ENCODE measurements around the gene ITPRID1. TPM values are rescaled to one million over a fixed set of nuclear protein-coding genes. Genes with fewer than 3 reads are reported as not detected.

ITPRID1 gene
- total and polyA plus RNA-seq, 7 donors = 0.60 to 0.71 TPM; not detected in 5

- Histone ChIP-seq H3K4me1 (no peaks in the 10 kb centered on the region), H3K27me3 (peaks cover 0 to 5% (median 0%) of the 10 kb centered on the region in 3 donors), H3K4me3 (no peak overlapping the region), H3K27ac (no peak overlapping the region), H3K9me3 (no peaks in the 10 kb centered on the region), H3K36me3 (no peaks in the 10 kb centered on the region)
- intact Hi-C loops (cut with DNase I) = no loop called here
- no peak for DNase-seq
- WGBS, 2 donors = 65 to 78% methylated on average over 4 of the region's 4 CpGs
- no peak for TF ChIP-seq EP300 (IDR thresholded peaks at IDR 0.05)
- TF ChIP-seq POLR2A (IDR thresholded peaks at IDR 0.05) = no peak
- no peak for TF ChIP-seq POLR2AphosphoS5 (IDR thresholded peaks at IDR 0.05)
- TF ChIP-seq CTCF (IDR thresholded peaks at IDR 0.05) = no peak
Measured at GRCh38 chr7:31492086-31492485, 21.8 kb upstream of the ITPRID1 start.

GRCh38 chr7:31493714-31494181 is 20.1 kb upstream of the ITPRID1 start:
- H3K36me3 ChIP-seq = no peaks in the 10 kb centered on the region
- no peak overlapping the region for H3K27ac ChIP-seq
- intact Hi-C loops (cut with DNase I) = no loop called here
- no peaks in the 10 kb centered on the region for H3K27me3 ChIP-seq
- no peaks in the 10 kb centered on the region for H3K9me3 ChIP-seq
- 5 to 27% methylated on average over 3 of the region's 3 CpGs for WGBS, 2 donors
- no peaks in the 10 kb centered on the region for H3K4me1 ChIP-seq
- no peak overlapping the region for H3K4me3 ChIP-seq
- DNase-seq = no peak
- TF ChIP-seq POLR2AphosphoS5 (IDR thresholded peaks at IDR 0.05) (no peak), EP300 (IDR thresholded peaks at IDR 0.05) (no peak)

DNA sequence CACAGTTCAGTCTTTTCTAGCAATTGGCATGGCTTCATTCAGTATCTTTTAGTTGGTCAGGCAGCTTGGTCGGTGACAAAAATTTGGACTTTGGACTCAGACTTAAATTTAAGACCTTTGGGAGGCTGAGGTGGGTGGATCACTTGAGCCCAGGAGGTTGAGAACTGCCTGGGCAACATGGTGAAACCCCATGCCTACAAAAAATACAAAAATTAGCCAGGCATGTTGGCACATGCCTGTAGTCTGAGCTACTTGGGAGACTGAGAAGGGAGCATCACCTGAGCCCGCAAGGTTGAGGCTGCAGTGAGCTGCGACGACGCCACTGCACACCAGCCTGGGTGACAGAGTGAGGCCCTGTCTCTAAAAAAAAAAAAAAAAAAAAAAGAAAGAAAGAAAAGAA is 19.5 kb upstream of the ITPRID1 start:
- WGBS, 2 donors = 80 to 84% methylated on average over 5 of the region's 5 CpGs
- intact Hi-C loops (cut with DNase I) = no loop called here
- Histone ChIP-seq H3K27me3 (no peaks in the 10 kb centered on the region), H3K4me1 (no peaks in the 10 kb centered on the region), H3K36me3 (no peaks in the 10 kb centered on the region), H3K9me3 (no peaks in the 10 kb centered on the region), H3K4me3 (no peak overlapping the region), H3K27ac (no peak overlapping the region)
- TF ChIP-seq POLR2A (IDR thresholded peaks at IDR 0.05) (no peak), EP300 (IDR thresholded peaks at IDR 0.05) (no peak), POLR2AphosphoS5 (IDR thresholded peaks at IDR 0.05) (no peak), CTCF (IDR thresholded peaks at IDR 0.05) (no peak)
- DNase-seq = no peak

GRCh38 chr7:31495653-31496052 is 18.2 kb upstream of the ITPRID1 start:
- WGBS, 2 donors = 91 to 93% methylated on average over 3 of the region's 3 CpGs

GRCh38 chr7:31497516-31497915 is 16.4 kb upstream of the ITPRID1 start:
- Histone ChIP-seq H3K9me3 (no peaks in the 10 kb centered on the region), H3K4me1 (no peaks in the 10 kb centered on the region), H3K27me3 (no peaks in the 10 kb centered on the region), H3K4me3 (no peak overlapping the region), H3K36me3 (no peaks in the 10 kb centered on the region), H3K27ac (no peak overlapping the region)
- 41% methylated on average over 3 of the region's 3 CpGs for WGBS, 2 donors
- TF ChIP-seq POLR2AphosphoS5 (IDR thresholded peaks at IDR 0.05) (no peak), CTCF (IDR thresholded peaks at IDR 0.05) (no peak), POLR2A (IDR thresholded peaks at IDR 0.05) (no peak), EP300 (IDR thresholded peaks at IDR 0.05) (no peak)
- intact Hi-C loops (cut with DNase I) = no loop called here
- DNase-seq = no peak

More at GRCh38 chr7:31495653-31496052, 18.2 kb upstream of the ITPRID1 start:
- Histone ChIP-seq H3K27me3 (no peaks in the 10 kb centered on the region), H3K9me3 (no peaks in the 10 kb centered on the region), H3K4me3 (no peak overlapping the region), H3K27ac (no peak overlapping the region), H3K36me3 (no peaks in the 10 kb centered on the region), H3K4me1 (no peaks in the 10 kb centered on the region)
- no peak for DNase-seq
- TF ChIP-seq EP300 (IDR thresholded peaks at IDR 0.05) (no peak), POLR2AphosphoS5 (IDR thresholded peaks at IDR 0.05) (no peak), CTCF (IDR thresholded peaks at IDR 0.05) (no peak), POLR2A (IDR thresholded peaks at IDR 0.05) (no peak)
- intact Hi-C loops (cut with DNase I) = no loop called here
